GM18517 (cell line): ENCODE data around the gene TAPT1.

ENCODE experiments used
- ATAC-seq: cut with Tn5 transposase; IDR thresholded peaks from one replicate; pipeline ENCODE4 v1.9.1; 2021; ENCODE audit warnings: mild to moderate bottlenecking, moderate library complexity; ENCODE audit not compliant: unreplicated experiment

Gene TAPT1

GRCh38 chr4:16110661-16111290 is 115.5 kb downstream of the TAPT1 start:
- ATAC-seq = no peak
